DOHH2 (cell line): Measurements from ENCODE around the gene XYLT2.

ENCODE experiments used
- H3F3A ChIP-seq: fragments of 200-600 bp; sonication (generic), shearing (Covaris generic); 2 replicates; pipeline ENCODE4 v1.6.0; 2016; ENCODE audit warnings: antibody characterized with exemption, mild to moderate bottlenecking; ENCODE audit not compliant: control insufficient read depth, insufficient read depth
- H3K27ac ChIP-seq: fragments of 200-600 bp; sonication (generic); 2 replicates; pipeline ENCODE4 v1.5.1; 2014; ENCODE audit warnings: low read depth, mild to moderate bottlenecking, low read length, moderate library complexity
- H3K27me3 ChIP-seq: fragments of 200-600 bp; sonication (generic); 2 replicates; pipeline ENCODE4 v1.6.1; 2014; ENCODE audit warnings: mild to moderate bottlenecking, low read length, mixed read lengths; ENCODE audit not compliant: control insufficient read depth
- H3K36me3 ChIP-seq: fragments of 200-600 bp; sonication (generic); 2 replicates; pipeline ENCODE4 v1.6.1; 2014; ENCODE audit warnings: mild to moderate bottlenecking, low read length, moderate library complexity, mixed read lengths; ENCODE audit not compliant: control insufficient read depth
- H3K4me1 ChIP-seq: fragments of 200-600 bp; sonication (generic); 2 replicates; pipeline ENCODE4 v1.6.1; 2014; ENCODE audit warnings: mild to moderate bottlenecking, low read length, mixed read lengths; ENCODE audit not compliant: control insufficient read depth
- H3K4me2 ChIP-seq: fragments of 200-600 bp; sonication (generic); 2 replicates; pipeline ENCODE4 v1.6.0; 2014; ENCODE audit warnings: mild to moderate bottlenecking, low read length, moderate library complexity
- H3K4me3 ChIP-seq: fragments of 200-600 bp; sonication (generic); 2 replicates; pipeline ENCODE4 v1.5.1; 2014; ENCODE audit warnings: mild to moderate bottlenecking, low read length, mixed read lengths
- H3K79me2 ChIP-seq: fragments of 200-600 bp; sonication (generic); 2 replicates; pipeline ENCODE4 v1.6.1; 2014; ENCODE audit warnings: mild to moderate bottlenecking, low read length, mixed read lengths; ENCODE audit not compliant: control insufficient read depth
- H3K9me2 ChIP-seq: fragments of 200-600 bp; sonication (generic); replicated peaks from 2 replicates; pipeline ENCODE4 v1.6.1; 2014; ENCODE audit warnings: mild to moderate bottlenecking, low read length, mixed read lengths; ENCODE audit not compliant: control insufficient read depth
- H3K9me3 ChIP-seq: fragments of 200-600 bp; sonication (generic); 2 replicates; pipeline ENCODE4 v1.6.1; 2014; ENCODE audit warnings: antibody characterized with exemption, low read length, mixed read lengths; ENCODE audit not compliant: control insufficient read depth, insufficient read depth
- H4K20me1 ChIP-seq: fragments of 200-600 bp; sonication (generic); 2 replicates; pipeline ENCODE4 v1.6.0; 2014; ENCODE audit warnings: low read depth, mild to moderate bottlenecking, antibody characterized with exemption, low read length, moderate library complexity; ENCODE audit not compliant: control insufficient read depth, insufficient read depth
- EZH2phosphoT487 ChIP-seq: fragments of 200-600 bp; sonication (generic); IDR thresholded peaks from 2 replicates; pipeline ENCODE4 v1.6.1; 2017; ENCODE audit warnings: borderline replicate concordance, mild to moderate bottlenecking, antibody characterized with exemption, low read length, moderate library complexity, mixed read lengths
- TF ChIP-seq, protein P1 (sequence below): fragments of 200-600 bp; sonication (generic); IDR thresholded peaks from one replicate; pipeline ENCODE4 v1.5.1; 2014; ENCODE audit warnings: antibody characterized with exemption, mild to moderate bottlenecking, low read depth, low read length; ENCODE audit not compliant: poor library complexity, severe bottlenecking

The XYLT2 gene

DNA sequence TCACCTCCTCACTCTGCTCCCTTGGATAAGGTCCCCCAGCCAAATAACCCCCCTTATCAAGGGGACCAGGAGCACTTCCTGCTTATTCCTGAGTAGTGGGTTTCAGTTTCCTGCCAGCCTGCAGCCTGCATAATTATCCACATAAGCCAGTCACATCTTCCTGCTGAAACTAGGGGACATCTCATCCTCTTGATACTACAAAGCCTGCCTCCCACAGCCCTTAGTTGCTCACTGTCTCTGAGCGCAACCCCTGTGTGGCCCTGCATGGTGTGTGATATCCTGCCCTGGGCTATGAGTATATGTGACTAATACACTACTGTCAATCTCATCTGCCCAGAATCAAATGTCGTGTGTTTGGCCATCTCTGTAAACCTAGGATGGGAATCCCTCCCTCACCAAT lies 8.0 kb upstream of the XYLT2 start:
- Histone ChIP-seq H3K9me3 (0 out of 2 replicates have a peak, but pooled peaks cover 4% of the 10 kb centered on the region), H3K9me2 (no peaks in the 10 kb centered on the region), H4K20me1 (no peaks in the 10 kb centered on the region), H3K4me2 (no peak overlapping the region), H3F3A (no peaks in the 10 kb centered on the region), H3K4me1 (no peaks in the 10 kb centered on the region), H3K27ac (no peak overlapping the region), H3K36me3 (no peaks in the 10 kb centered on the region), H3K27me3 (peaks cover 11% of the 10 kb centered on the region), H3K79me2 (no peaks in the 10 kb centered on the region), H3K4me3 (no peak overlapping the region)
- TF ChIP-seq EZH2phosphoT487: no peak
- TF ChIP-seq, protein P1, sequence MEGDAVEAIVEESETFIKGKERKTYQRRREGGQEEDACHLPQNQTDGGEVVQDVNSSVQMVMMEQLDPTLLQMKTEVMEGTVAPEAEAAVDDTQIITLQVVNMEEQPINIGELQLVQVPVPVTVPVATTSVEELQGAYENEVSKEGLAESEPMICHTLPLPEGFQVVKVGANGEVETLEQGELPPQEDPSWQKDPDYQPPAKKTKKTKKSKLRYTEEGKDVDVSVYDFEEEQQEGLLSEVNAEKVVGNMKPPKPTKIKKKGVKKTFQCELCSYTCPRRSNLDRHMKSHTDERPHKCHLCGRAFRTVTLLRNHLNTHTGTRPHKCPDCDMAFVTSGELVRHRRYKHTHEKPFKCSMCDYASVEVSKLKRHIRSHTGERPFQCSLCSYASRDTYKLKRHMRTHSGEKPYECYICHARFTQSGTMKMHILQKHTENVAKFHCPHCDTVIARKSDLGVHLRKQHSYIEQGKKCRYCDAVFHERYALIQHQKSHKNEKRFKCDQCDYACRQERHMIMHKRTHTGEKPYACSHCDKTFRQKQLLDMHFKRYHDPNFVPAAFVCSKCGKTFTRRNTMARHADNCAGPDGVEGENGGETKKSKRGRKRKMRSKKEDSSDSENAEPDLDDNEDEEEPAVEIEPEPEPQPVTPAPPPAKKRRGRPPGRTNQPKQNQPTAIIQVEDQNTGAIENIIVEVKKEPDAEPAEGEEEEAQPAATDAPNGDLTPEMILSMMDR: no peak

DNA sequence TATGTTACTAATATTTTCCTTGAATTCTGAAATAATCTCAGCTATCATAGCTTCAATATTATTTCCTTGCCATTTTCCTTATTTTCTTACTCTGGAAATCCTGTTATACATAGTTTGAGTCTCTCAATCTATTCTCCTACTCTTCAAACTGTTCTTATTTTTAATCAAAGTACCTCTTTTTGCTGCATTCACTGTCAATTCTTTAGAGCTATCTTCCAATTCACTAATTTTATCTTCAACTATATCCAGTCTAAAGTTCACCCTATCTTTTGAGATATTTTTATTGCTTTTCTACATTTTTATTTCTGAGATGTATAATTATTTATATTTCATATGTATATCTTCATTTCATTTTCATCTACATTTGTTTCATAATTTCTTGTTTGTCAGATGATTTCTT lies 7.3 kb upstream of the XYLT2 start:
- Histone ChIP-seq H3F3A (no peaks in the 10 kb centered on the region), H3K4me2 (no peak overlapping the region), H3K36me3 (no peaks in the 10 kb centered on the region), H3K9me3 (0 out of 2 replicates have a peak, but pooled peaks cover 4% of the 10 kb centered on the region), H3K4me1 (no peaks in the 10 kb centered on the region), H3K27ac (no peak overlapping the region), H3K79me2 (no peaks in the 10 kb centered on the region), H3K27me3 (peaks cover 11% of the 10 kb centered on the region; the same call in 1 of the 2 replicates), H4K20me1 (no peaks in the 10 kb centered on the region), H3K9me2 (no peaks in the 10 kb centered on the region), H3K4me3 (no peak overlapping the region)
- no peak for TF ChIP-seq EZH2phosphoT487
- TF ChIP-seq, protein P1: no peak

DNA sequence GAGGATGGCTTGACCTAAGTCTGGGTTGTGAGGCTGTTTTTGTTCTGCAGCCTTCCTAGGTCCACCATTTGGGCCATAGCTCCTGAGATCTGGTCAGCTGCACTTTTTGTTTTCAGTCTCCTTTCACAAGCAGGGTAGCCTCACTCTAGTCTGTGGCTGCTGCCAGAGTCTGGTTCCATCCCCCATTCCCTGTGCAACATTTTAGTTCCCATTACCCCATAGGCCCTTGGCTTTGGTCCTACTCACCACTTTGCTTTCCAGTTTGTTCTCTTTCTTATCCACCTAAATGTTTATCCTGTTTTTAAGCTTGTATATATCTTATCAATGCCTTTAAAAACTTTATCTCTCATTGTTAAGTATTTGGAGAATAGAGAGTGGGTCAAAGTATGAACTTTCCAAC lies 6.5 kb upstream of the XYLT2 start:
- Histone ChIP-seq H3K4me1 (no peaks in the 10 kb centered on the region), H3K9me2 (no peaks in the 10 kb centered on the region), H3K9me3 (0 out of 2 replicates have a peak, but pooled peaks cover 4% of the 10 kb centered on the region), H3K36me3 (no peaks in the 10 kb centered on the region), H3F3A (no peaks in the 10 kb centered on the region), H3K27me3 (peaks cover 11% of the 10 kb centered on the region; the same call in 1 of the 2 replicates), H4K20me1 (no peaks in the 10 kb centered on the region), H3K4me2 (no peak overlapping the region), H3K79me2 (no peaks in the 10 kb centered on the region), H3K27ac (no peak overlapping the region), H3K4me3 (no peak overlapping the region)
- TF ChIP-seq, protein P1: no peak
- no peak for TF ChIP-seq EZH2phosphoT487
